GM21367 (cell line): ENCODE data around the gene PTPN4.
"Not testable (repeated sequence)": the region's sequence is repeated elsewhere in the genome, so short reads cannot be mapped to it uniquely, and the experiment has no call there.

ENCODE experiments used
- ATAC-seq: cut with Tn5 transposase; IDR thresholded peaks from one replicate; pipeline ENCODE4 v1.9.1; 2021; ENCODE audit not compliant: unreplicated experiment

The PTPN4 gene

GRCh38 chr2:120007851-120008250 is 248.1 kb downstream of the PTPN4 start:
- ATAC-seq = no peak

- ATAC-seq = no peak
These were observed 252.6 kb downstream of the PTPN4 start for GRCh38 chr2:120012363-120012762.

GRCh38 chr2:120012771-120013596 is 253.3 kb downstream of the PTPN4 start, which contains the start of gene EPB41L5:
TSS of gene EPB41L5 (plus strand) at chr2:120013077. CDS start at chr2:120019085, 6,008 bp downstream.
- peak; percentile 96 for ATAC-seq

GRCh38 chr2:120013597-120014223 is 254.0 kb downstream of the PTPN4 start:
- ATAC-seq = no peak

- no peak for ATAC-seq
These were observed 254.7 kb downstream of the PTPN4 start for GRCh38 chr2:120014226-120014980.

GRCh38 chr2:120016800-120017199 is 257.1 kb downstream of the PTPN4 start:
- ATAC-seq = no peak

GRCh38 chr2:120017201-120017600 is 257.5 kb downstream of the PTPN4 start:
- ATAC-seq = no peak

GRCh38 chr2:120018549-120018948 is 258.8 kb downstream of the PTPN4 start:
- ATAC-seq = no peak

GRCh38 chr2:120020554-120020953 is 260.8 kb downstream of the PTPN4 start:
- no peak for ATAC-seq

- ATAC-seq = not testable (repeated sequence)
These were observed 262.8 kb downstream of the PTPN4 start for GRCh38 chr2:120022505-120022904.

- ATAC-seq = no peak
These were observed 267.2 kb downstream of the PTPN4 start for GRCh38 chr2:120026890-120027289.

- no peak for ATAC-seq
These were observed 269.1 kb downstream of the PTPN4 start for GRCh38 chr2:120028795-120029194.

GRCh38 chr2:120029672-120030640 is 270.2 kb downstream of the PTPN4 start:
- no peak for ATAC-seq

GRCh38 chr2:120032297-120032696 is 272.6 kb downstream of the PTPN4 start:
- no peak for ATAC-seq
